ENCODE results near the gene WBP2. TPM values are rescaled to one million over a fixed set of nuclear protein-coding genes. Genes with fewer than 3 reads are reported as not detected.
A peak's percentile ranks its signal among the peaks of the same experiment; 100 is the strongest.

WBP2 gene
- total and polyA plus RNA-seq, 2 of the 13 experiments (the other 11 are each of a cell fraction or from before 2014, with no cell fraction given), result 29.2 to 29.5 TPM

DNA sequence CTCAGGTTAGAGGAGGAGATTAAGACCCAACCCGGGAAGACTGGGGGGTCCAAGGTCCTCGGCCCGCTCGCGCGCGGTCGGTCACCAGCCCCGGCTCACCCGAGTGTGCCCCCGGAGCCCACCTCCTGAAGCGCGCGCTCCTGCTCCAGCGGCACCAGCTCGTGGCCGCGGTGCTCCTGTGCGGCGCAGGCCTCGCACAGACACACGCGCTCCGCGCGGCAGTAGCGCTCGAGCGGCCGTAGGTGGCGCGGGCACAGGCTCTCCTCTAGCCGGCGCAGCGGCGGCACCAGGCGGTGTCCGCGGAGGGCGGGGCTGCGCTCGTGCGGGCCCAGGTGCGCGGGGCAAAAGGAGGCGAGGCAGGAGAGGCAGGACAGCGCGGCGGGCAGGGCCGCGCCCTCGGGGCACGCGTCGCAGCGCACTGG is 22.6 kb upstream of the WBP2 start (continued):
- TF ChIP-seq NR2C2 (CRISPR knock-in tag; IDR thresholded peaks at IDR 0.05; ENCODE audit: borderline replicate concordance) (no peak; the same call in 1 of the 2 replicates), TBX3 (IDR thresholded peaks at IDR 0.05; ENCODE audit: borderline replicate concordance) (no peak), ZNF563 (CRISPR knock-in tag; IDR thresholded peaks at IDR 0.05) (peak; percentile 42; the same call in 1 of the 2 replicates), EED (CRISPR knock-in tag; IDR thresholded peaks at IDR 0.05) (no peak; the same call in none of the 2 replicates), TBL1XR1 (IDR thresholded peaks at IDR 0.05; ENCODE audit: borderline replicate concordance, low read length, partially characterized antibody) (peak; percentile 55), ZMYM4 (CRISPR knock-in tag; IDR thresholded peaks at IDR 0.05) (no peak), ZNF879 (CRISPR knock-in tag; IDR thresholded peaks at IDR 0.05) (peak; percentile 36; the same call in 1 of the 2 replicates), IKZF4 (CRISPR knock-in tag; IDR thresholded peaks at IDR 0.05; ENCODE audit: borderline replicate concordance, low read depth, not compliant biosample characterization) (peak; percentile 14), ZNF569 (CRISPR knock-in tag; IDR thresholded peaks at IDR 0.05; ENCODE audit: borderline replicate concordance) (no peak; the same call in 1 of the 2 replicates), MXI1 (IDR thresholded peaks at IDR 0.05; ENCODE audit: borderline replicate concordance, low read depth, low read length) (0 out of 3 replicates have a peak, but pooled peaks have one; percentile 54), ZNF788 (CRISPR knock-in tag; IDR thresholded peaks at IDR 0.05; ENCODE audit: borderline replicate concordance) (no peak), IRX3 (CRISPR knock-in tag; IDR thresholded peaks at IDR 0.05; ENCODE audit: borderline replicate concordance, low read depth) (peak; percentile 91; the same call in 1 of the 2 replicates), ZNF124 (CRISPR knock-in tag; IDR thresholded peaks at IDR 0.05) (no peak), ZNF768 (CRISPR knock-in tag; IDR thresholded peaks at IDR 0.05) (0 out of 2 replicates have a peak, but pooled peaks have one; percentile 26), XBP1 (CRISPR knock-in tag; IDR thresholded peaks at IDR 0.05) (no peak), ZNF260 (CRISPR knock-in tag; IDR thresholded peaks at IDR 0.05; ENCODE audit: borderline replicate concordance, low read depth) (no peak), SP2 (CRISPR knock-in tag; IDR thresholded peaks at IDR 0.05) (no peak)
- TF ChIP-seq, protein P1, sequence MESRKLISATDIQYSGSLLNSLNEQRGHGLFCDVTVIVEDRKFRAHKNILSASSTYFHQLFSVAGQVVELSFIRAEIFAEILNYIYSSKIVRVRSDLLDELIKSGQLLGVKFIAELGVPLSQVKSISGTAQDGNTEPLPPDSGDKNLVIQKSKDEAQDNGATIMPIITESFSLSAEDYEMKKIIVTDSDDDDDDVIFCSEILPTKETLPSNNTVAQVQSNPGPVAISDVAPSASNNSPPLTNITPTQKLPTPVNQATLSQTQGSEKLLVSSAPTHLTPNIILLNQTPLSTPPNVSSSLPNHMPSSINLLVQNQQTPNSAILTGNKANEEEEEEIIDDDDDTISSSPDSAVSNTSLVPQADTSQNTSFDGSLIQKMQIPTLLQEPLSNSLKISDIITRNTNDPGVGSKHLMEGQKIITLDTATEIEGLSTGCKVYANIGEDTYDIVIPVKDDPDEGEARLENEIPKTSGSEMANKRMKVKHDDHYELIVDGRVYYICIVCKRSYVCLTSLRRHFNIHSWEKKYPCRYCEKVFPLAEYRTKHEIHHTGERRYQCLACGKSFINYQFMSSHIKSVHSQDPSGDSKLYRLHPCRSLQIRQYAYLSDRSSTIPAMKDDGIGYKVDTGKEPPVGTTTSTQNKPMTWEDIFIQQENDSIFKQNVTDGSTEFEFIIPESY (CRISPR knock-in tag; IDR thresholded peaks at IDR 0.05), result no peak; the same call in 1 of the 2 replicates
- TF ChIP-seq, protein P2, sequence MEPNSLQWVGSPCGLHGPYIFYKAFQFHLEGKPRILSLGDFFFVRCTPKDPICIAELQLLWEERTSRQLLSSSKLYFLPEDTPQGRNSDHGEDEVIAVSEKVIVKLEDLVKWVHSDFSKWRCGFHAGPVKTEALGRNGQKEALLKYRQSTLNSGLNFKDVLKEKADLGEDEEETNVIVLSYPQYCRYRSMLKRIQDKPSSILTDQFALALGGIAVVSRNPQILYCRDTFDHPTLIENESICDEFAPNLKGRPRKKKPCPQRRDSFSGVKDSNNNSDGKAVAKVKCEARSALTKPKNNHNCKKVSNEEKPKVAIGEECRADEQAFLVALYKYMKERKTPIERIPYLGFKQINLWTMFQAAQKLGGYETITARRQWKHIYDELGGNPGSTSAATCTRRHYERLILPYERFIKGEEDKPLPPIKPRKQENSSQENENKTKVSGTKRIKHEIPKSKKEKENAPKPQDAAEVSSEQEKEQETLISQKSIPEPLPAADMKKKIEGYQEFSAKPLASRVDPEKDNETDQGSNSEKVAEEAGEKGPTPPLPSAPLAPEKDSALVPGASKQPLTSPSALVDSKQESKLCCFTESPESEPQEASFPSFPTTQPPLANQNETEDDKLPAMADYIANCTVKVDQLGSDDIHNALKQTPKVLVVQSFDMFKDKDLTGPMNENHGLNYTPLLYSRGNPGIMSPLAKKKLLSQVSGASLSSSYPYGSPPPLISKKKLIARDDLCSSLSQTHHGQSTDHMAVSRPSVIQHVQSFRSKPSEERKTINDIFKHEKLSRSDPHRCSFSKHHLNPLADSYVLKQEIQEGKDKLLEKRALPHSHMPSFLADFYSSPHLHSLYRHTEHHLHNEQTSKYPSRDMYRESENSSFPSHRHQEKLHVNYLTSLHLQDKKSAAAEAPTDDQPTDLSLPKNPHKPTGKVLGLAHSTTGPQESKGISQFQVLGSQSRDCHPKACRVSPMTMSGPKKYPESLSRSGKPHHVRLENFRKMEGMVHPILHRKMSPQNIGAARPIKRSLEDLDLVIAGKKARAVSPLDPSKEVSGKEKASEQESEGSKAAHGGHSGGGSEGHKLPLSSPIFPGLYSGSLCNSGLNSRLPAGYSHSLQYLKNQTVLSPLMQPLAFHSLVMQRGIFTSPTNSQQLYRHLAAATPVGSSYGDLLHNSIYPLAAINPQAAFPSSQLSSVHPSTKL (CRISPR knock-in tag; IDR thresholded peaks at IDR 0.05), result no peak
- TF ChIP-seq, protein P3, sequence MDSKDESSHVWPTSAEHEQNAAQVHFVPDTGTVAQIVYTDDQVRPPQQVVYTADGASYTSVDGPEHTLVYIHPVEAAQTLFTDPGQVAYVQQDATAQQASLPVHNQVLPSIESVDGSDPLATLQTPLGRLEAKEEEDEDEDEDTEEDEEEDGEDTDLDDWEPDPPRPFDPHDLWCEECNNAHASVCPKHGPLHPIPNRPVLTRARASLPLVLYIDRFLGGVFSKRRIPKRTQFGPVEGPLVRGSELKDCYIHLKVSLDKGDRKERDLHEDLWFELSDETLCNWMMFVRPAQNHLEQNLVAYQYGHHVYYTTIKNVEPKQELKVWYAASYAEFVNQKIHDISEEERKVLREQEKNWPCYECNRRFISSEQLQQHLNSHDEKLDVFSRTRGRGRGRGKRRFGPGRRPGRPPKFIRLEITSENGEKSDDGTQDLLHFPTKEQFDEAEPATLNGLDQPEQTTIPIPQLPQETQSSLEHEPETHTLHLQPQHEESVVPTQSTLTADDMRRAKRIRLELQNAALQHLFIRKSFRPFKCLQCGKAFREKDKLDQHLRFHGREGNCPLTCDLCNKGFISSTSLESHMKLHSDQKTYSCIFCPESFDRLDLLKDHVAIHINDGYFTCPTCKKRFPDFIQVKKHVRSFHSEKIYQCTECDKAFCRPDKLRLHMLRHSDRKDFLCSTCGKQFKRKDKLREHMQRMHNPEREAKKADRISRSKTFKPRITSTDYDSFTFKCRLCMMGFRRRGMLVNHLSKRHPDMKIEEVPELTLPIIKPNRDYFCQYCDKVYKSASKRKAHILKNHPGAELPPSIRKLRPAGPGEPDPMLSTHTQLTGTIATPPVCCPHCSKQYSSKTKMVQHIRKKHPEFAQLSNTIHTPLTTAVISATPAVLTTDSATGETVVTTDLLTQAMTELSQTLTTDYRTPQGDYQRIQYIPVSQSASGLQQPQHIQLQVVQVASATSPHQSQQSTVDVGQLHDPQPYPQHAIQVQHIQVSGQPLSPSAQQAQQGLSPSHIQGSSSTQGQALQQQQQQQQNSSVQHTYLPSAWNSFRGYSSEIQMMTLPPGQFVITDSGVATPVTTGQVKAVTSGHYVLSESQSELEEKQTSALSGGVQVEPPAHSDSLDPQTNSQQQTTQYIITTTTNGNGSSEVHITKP (CRISPR knock-in tag; IDR thresholded peaks at IDR 0.05; ENCODE audit: low read depth), result no peak; the same call in 1 of the 2 replicates

Data from HepG2 (cell line).